K562 (cell line): ENCODE data around the gene HSD17B11. TPM values are rescaled to one million over a fixed set of nuclear protein-coding genes. Genes with fewer than 3 reads are reported as not detected.

Experiments
- ARNT ChIP-seq, 2 experiments: fragments of 450-650 bp; IDR thresholded peaks; 2 replicates each; pipeline ENCODE4 v1.6.1; 2016; ENCODE audit warnings: mild to moderate bottlenecking in 1 of 2
- CBFA2T3 ChIP-seq: fragments of 450-650 bp; IDR thresholded peaks from 2 replicates; pipeline ENCODE4 v1.6.1; 2017
- E2F1 ChIP-seq: sonication (generic); formaldehyde crosslinking; IDR thresholded peaks from 2 replicates; pipeline ENCODE4 v1.8.1; 2023; ENCODE audit warnings: mild to moderate bottlenecking, missing genetic modification reagents, moderate library complexity
- E2F6 ChIP-seq, 2 experiments: IDR thresholded peaks; 2 replicates each; pipeline ENCODE4 v1.6.1; 2011; ENCODE audit warnings: borderline replicate concordance in 1 of 2, control low read depth in 1 of 2, low read depth in 1 of 2, low read length in 1 of 2, mild to moderate bottlenecking in 1 of 2, mixed read lengths in 1 of 2, moderate library complexity in 1 of 2; ENCODE audit not compliant: insufficient read depth in 1 of 2, insufficient read length in 1 of 2, poor library complexity in 1 of 2, severe bottlenecking in 1 of 2; ENCODE audit errors: extremely low read depth in 1 of 2
- FOXA3 ChIP-seq, 2 experiments: fragments of 450-650 bp in 1 of 2; sonication (generic) in 1 of 2; formaldehyde crosslinking; IDR thresholded peaks in 1 of 2; conservative IDR thresholded peaks in 1 of 2; 2 replicates each; pipeline versions ENCODE4 v1.4.0 to v1.8.0; 2020 to 2022; ENCODE audit warnings: mild to moderate bottlenecking in 2 of 2, missing genetic modification reagents in 1 of 2
- FOXM1 ChIP-seq, 2 experiments: fragments of 450-650 bp in 1 of 2; sonication (generic) in 1 of 2; formaldehyde crosslinking in 1 of 2; IDR thresholded peaks; 2 replicates each; pipeline versions ENCODE4 v1.6.1 to v1.9.0; 2017 to 2022; ENCODE audit warnings: low read depth in 2 of 2, mild to moderate bottlenecking in 2 of 2, missing genetic modification reagents in 1 of 2, moderate library complexity in 1 of 2
- HDAC1 ChIP-seq, 2 experiments: fragments of 450-650 bp; IDR thresholded peaks; 2 replicates each; pipeline ENCODE4 v1.6.1; 2016 to 2017; ENCODE audit warnings: inconsistent platforms in 1 of 2, mild to moderate bottlenecking in 1 of 2, moderate library complexity in 1 of 2
- MLX ChIP-seq, 2 experiments: fragments of 450-650 bp in 1 of 2; sonication (generic) in 1 of 2; formaldehyde crosslinking; conservative IDR thresholded peaks; 2 replicates each; pipeline versions ENCODE4 v1.4.0 to v1.8.1; 2020 to 2022; ENCODE audit warnings: mild to moderate bottlenecking in 1 of 2, missing genetic modification reagents in 1 of 2
- NCOA1 ChIP-seq: fragments of 450-650 bp; IDR thresholded peaks from 2 replicates; pipeline ENCODE4 v1.6.1; 2016; ENCODE audit warnings: low read depth
- RBM15 ChIP-seq: fragments of 200-400 bp; formaldehyde crosslinking; IDR thresholded peaks from 2 replicates; pipeline ENCODE4 v1.6.1; 2018; ENCODE audit warnings: mild to moderate bottlenecking, low read length, moderate library complexity; ENCODE audit not compliant: insufficient read depth
- RFX7 ChIP-seq: fragments of 250-450 bp; sonication (Bioruptor Pico); IDR thresholded peaks from 2 replicates; pipeline ENCODE4 v1.5.1; 2021; ENCODE audit warnings: mild to moderate bottlenecking
- RNF219 ChIP-seq: fragments of 250-450 bp; sonication (Bioruptor Pico); IDR thresholded peaks from 2 replicates; pipeline ENCODE4 v1.5.0; 2022; ENCODE audit warnings: mild to moderate bottlenecking
- TEAD4 ChIP-seq, 2 experiments: sonication (generic) in 1 of 2; formaldehyde crosslinking in 1 of 2; IDR thresholded peaks; 2 replicates each; pipeline versions ENCODE4 v1.6.1 to v1.8.0; 2012 to 2022; ENCODE audit warnings: borderline replicate concordance in 1 of 2, inconsistent platforms in 1 of 2, low read length in 1 of 2, mild to moderate bottlenecking in 1 of 2, missing genetic modification reagents in 1 of 2
- ZNF184 ChIP-seq: sonication (generic); formaldehyde crosslinking; IDR thresholded peaks from 2 replicates; pipeline ENCODE4 v1.5.0; 2020; ENCODE audit warnings: missing genetic modification reagents
- ZNF57 ChIP-seq: fragments of 450-650 bp; formaldehyde crosslinking; IDR thresholded peaks from 2 replicates; pipeline ENCODE4 v1.4.0; 2020; ENCODE audit warnings: mild to moderate bottlenecking, moderate library complexity
- ZNF639 ChIP-seq, 2 experiments: fragments of 200-800 bp in 1 of 2; sonication (Bioruptor generic) in 1 of 2; sonication (generic) in 1 of 2; formaldehyde crosslinking in 1 of 2; IDR thresholded peaks in 1 of 2; conservative IDR thresholded peaks in 1 of 2; 2 replicates each; pipeline versions ENCODE4 v1.5.0 to v1.6.1; 2016 to 2020; ENCODE audit warnings: missing compliant biosample characterization in 1 of 2, missing genetic modification characterization in 1 of 2, missing genetic modification reagents in 1 of 2
- polyA plus RNA-seq, 8 experiments: library from polyadenylated mRNA; depleted of rRNA in 4 of 8; stranded (reverse) in 5 of 8; unstranded in 3 of 8; fragments of >200 nt; fragmentation: Nextera tagmentation in 2 of 8; fragmentation: Illumina TruSeq in 1 of 8; extraction: Ambion mirVana in 2 of 8; extraction: Trizol in 1 of 8; gene quantifications; 2 replicates each; pipeline versions ENCODE4 v1.2.1 to v1.2.3, GENCODE V29; 2011 to 2014; ENCODE audit warnings: inconsistent platforms in 1 of 8, missing spikeins in 1 of 8
- total RNA-seq, 7 experiments: library from RNA; depleted of rRNA in 6 of 7; stranded (reverse); fragments of >200 nt in 6 of 7; fragmentation: Illumina TruSeq in 2 of 7; extraction: Trizol in 2 of 7; gene quantifications; 2 replicates each; pipeline versions ENCODE4 v1.2.1 to v1.2.3, GENCODE V29; 2011 to 2021; ENCODE audit warnings: low replicate concordance in 1 of 7

HSD17B11 gene
- total and polyA plus RNA-seq, 9 of the 15 experiments (the other 6 are each of a cell fraction or from before 2014, with no cell fraction given), result 26.0 to 108 (median 81.0) TPM

GRCh38 chr4:87409420-87409939, 18.5 kb upstream of the HSD17B11 start (continued):
- TF ChIP-seq E2F6 (IDR thresholded peaks at IDR 0.05; ENCODE audit: borderline replicate concordance in 1 of 2, extremely low read depth in 1 of 2, insufficient read depth in 1 of 2, insufficient read length in 1 of 2, low read depth in 1 of 2, low read length in 1 of 2, poor library complexity in 1 of 2, severe bottlenecking in 1 of 2), result no peak
- TF ChIP-seq NCOA1, result no peak
- no peak for TF ChIP-seq ZNF639 (CRISPR knock-in tag; conservative IDR thresholded peaks at IDR 0.05 in 1 of 2, IDR thresholded peaks at IDR 0.05 in 1 of 2)
- TF ChIP-seq ZNF184 (CRISPR knock-in tag), result no peak
- peak in 1 of 2 experiments; percentile 64; a peak in 1 of 4 replicates for TF ChIP-seq FOXA3 (CRISPR knock-in tag; conservative IDR thresholded peaks at IDR 0.05 in 1 of 2, IDR thresholded peaks at IDR 0.05 in 1 of 2)
- TF ChIP-seq CBFA2T3, result peak; percentile 68
- no peak for TF ChIP-seq E2F1
- no peak for TF ChIP-seq RNF219
- TF ChIP-seq ARNT (IDR thresholded peaks at IDR 0.05), result no peak
- no peak for TF ChIP-seq FOXM1 (IDR thresholded peaks at IDR 0.05; ENCODE audit: low read depth)
- TF ChIP-seq FOXM1 (CRISPR knock-in tag; IDR thresholded peaks at IDR 0.05; ENCODE audit: low read depth), result no peak
- TF ChIP-seq HDAC1 (IDR thresholded peaks at IDR 0.05), result peak in 1 of 2 experiments; percentile 42; a peak in 1 of 4 replicates
- TF ChIP-seq TEAD4 (IDR thresholded peaks at IDR 0.05; ENCODE audit: low read length), result peak; percentile 52; the same call in 1 of the 2 replicates
- TF ChIP-seq TEAD4 (CRISPR knock-in tag; IDR thresholded peaks at IDR 0.05; ENCODE audit: borderline replicate concordance), result no peak
- no peak for TF ChIP-seq RFX7 (CRISPR knock-in tag)
- TF ChIP-seq RBM15, result no peak
- no peak for TF ChIP-seq MLX (CRISPR knock-in tag; conservative IDR thresholded peaks at IDR 0.05)
- no peak for TF ChIP-seq ZNF57 (CRISPR knock-in tag)
